ENCODE data around the gene RNLS.

The RNLS gene

GRCh38 chr10:88232029-88232895 is 350.9 kb downstream of the RNLS start:
- no peak for TF ChIP-seq CTCF (IDR thresholded peaks at IDR 0.05; ENCODE audit: control insufficient read depth, insufficient read depth, low read depth, low read length, missing control alignments)
- DNase-seq (ENCODE audit: low read depth) = no peak

GRCh38 chr10:88230251-88230650 is 352.9 kb downstream of the RNLS start:
- no peak for DNase-seq (ENCODE audit: low read depth)
- TF ChIP-seq CTCF (IDR thresholded peaks at IDR 0.05; ENCODE audit: control insufficient read depth, insufficient read depth, low read depth, low read length, missing control alignments) = no peak
- H3K4me3 ChIP-seq (ENCODE audit: control insufficient read depth, low read depth, low read length) = no peak overlapping the region

More at GRCh38 chr10:88232029-88232895, 350.9 kb downstream of the RNLS start:
- no peak overlapping the region for H3K4me3 ChIP-seq (ENCODE audit: control insufficient read depth, low read depth, low read length)

GRCh38 chr10:88228130-88228529 is 355.0 kb downstream of the RNLS start:
- no peak overlapping the region for H3K4me3 ChIP-seq (ENCODE audit: control insufficient read depth, low read depth, low read length)
- no peak for DNase-seq (ENCODE audit: low read depth)
- no peak for TF ChIP-seq CTCF (IDR thresholded peaks at IDR 0.05; ENCODE audit: control insufficient read depth, insufficient read depth, low read depth, low read length, missing control alignments)

GRCh38 chr10:88227342-88228018 is 355.6 kb downstream of the RNLS start:
- no peak for DNase-seq (ENCODE audit: low read depth)
- no peak for TF ChIP-seq CTCF (IDR thresholded peaks at IDR 0.05; ENCODE audit: control insufficient read depth, insufficient read depth, low read depth, low read length, missing control alignments)
- H3K4me3 ChIP-seq (ENCODE audit: control insufficient read depth, low read depth, low read length) = no peak overlapping the region

GRCh38 chr10:88226891-88227290 is 356.2 kb downstream of the RNLS start:
- no peak for DNase-seq (ENCODE audit: low read depth)
- H3K4me3 ChIP-seq (ENCODE audit: control insufficient read depth, low read depth, low read length) = no peak overlapping the region
- no peak for TF ChIP-seq CTCF (IDR thresholded peaks at IDR 0.05; ENCODE audit: control insufficient read depth, insufficient read depth, low read depth, low read length, missing control alignments)

GRCh38 chr10:88226071-88226659 is 357.0 kb downstream of the RNLS start:
- no peak for TF ChIP-seq CTCF (IDR thresholded peaks at IDR 0.05; ENCODE audit: control insufficient read depth, insufficient read depth, low read depth, low read length, missing control alignments)
- H3K4me3 ChIP-seq (ENCODE audit: control insufficient read depth, low read depth, low read length) = no peak overlapping the region
- no peak for DNase-seq (ENCODE audit: low read depth)

Data from AG09309 (cell line).